Activated CD4-positive, alpha-beta T cell treated with anti-CD3 and anti-CD28 coated beads for 24 hours (primary cell): ENCODE measurements around the gene CASTOR1.

Experiments used
- DNase-seq, 2 donors: peaks; one replicate each; pipeline ENCODE4 v3.0.0-alpha.2; 2020; ENCODE audit warnings: low read depth in 2 of 2

Gene CASTOR1

GRCh38 chr22:30299322-30299721, 10.0 kb upstream of the CASTOR1 start:
- DNase-seq: no peak

GRCh38 chr22:30297991-30298701, 8.8 kb upstream of the CASTOR1 start:
- no peak for DNase-seq

GRCh38 chr22:30297276-30297990, 8.1 kb upstream of the CASTOR1 start:
- DNase-seq: no peak

- no peak for DNase-seq
Observed at GRCh38 chr22:30296833-30297232, 7.5 kb upstream of the CASTOR1 start.

- DNase-seq: no peak
Observed at GRCh38 chr22:30296324-30296723, 7.0 kb upstream of the CASTOR1 start.

- DNase-seq: no peak
Observed at GRCh38 chr22:30295576-30295975, 6.3 kb upstream of the CASTOR1 start.

- DNase-seq: no peak
Observed at GRCh38 chr22:30294830-30295229, 5.5 kb upstream of the CASTOR1 start.

- DNase-seq: no peak
Observed at GRCh38 chr22:30294066-30294465, 4.8 kb upstream of the CASTOR1 start.

- DNase-seq: no peak
Observed at GRCh38 chr22:30293026-30293425, 3.7 kb upstream of the CASTOR1 start.

GRCh38 chr22:30292069-30292970, 3.0 kb upstream of the CASTOR1 start:
- no peak for DNase-seq

GRCh38 chr22:30291058-30291892, 2.0 kb upstream of the CASTOR1 start:
- no peak for DNase-seq

- no peak for DNase-seq
Observed at GRCh38 chr22:30290342-30291057, 1.2 kb upstream of the CASTOR1 start.

- no peak for DNase-seq
Observed at GRCh38 chr22:30289980-30290313, 642 bp upstream of the CASTOR1 start.

GRCh38 chr22:30288419-30289140, 725 bp downstream of the CASTOR1 start:
- no peak for DNase-seq

- DNase-seq: peak; percentile 82 to 90
Observed at GRCh38 chr22:30287648-30288418, 1.5 kb downstream of the CASTOR1 start.

GRCh38 chr22:30286813-30287647, 2.3 kb downstream of the CASTOR1 start:
- DNase-seq: peak; percentile 84 to 85

GRCh38 chr22:30286331-30286730, 3.0 kb downstream of the CASTOR1 start:
- no peak for DNase-seq

GRCh38 chr22:30285846-30286200, 3.5 kb downstream of the CASTOR1 start:
- no peak for DNase-seq
